ENCODE measurements around the gene AQP3.

- TF ChIP-seq, protein P1, sequence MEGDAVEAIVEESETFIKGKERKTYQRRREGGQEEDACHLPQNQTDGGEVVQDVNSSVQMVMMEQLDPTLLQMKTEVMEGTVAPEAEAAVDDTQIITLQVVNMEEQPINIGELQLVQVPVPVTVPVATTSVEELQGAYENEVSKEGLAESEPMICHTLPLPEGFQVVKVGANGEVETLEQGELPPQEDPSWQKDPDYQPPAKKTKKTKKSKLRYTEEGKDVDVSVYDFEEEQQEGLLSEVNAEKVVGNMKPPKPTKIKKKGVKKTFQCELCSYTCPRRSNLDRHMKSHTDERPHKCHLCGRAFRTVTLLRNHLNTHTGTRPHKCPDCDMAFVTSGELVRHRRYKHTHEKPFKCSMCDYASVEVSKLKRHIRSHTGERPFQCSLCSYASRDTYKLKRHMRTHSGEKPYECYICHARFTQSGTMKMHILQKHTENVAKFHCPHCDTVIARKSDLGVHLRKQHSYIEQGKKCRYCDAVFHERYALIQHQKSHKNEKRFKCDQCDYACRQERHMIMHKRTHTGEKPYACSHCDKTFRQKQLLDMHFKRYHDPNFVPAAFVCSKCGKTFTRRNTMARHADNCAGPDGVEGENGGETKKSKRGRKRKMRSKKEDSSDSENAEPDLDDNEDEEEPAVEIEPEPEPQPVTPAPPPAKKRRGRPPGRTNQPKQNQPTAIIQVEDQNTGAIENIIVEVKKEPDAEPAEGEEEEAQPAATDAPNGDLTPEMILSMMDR (IDR thresholded peaks at IDR 0.05; ENCODE audit: poor library complexity), result no peak
- TF ChIP-seq EZH2 (IDR thresholded peaks at IDR 0.05; ENCODE audit: borderline replicate concordance), result no peak
- TF ChIP-seq EZH2phosphoT487 (IDR thresholded peaks at IDR 0.05; ENCODE audit: low read depth, severe bottlenecking, unreplicated experiment), result no peak
Measured at GRCh38 chr9:33467526-33467925, 20.1 kb upstream of the AQP3 start.
